K562 (cell line): ENCODE measurements around the gene LRRC26. TPM values are rescaled to one million over a fixed set of nuclear protein-coding genes. Genes with fewer than 3 reads are reported as not detected.

Source experiments
- CHAMP1 ChIP-seq: fragments of 450-650 bp; IDR thresholded peaks from 2 replicates; pipeline ENCODE4 v1.6.1; 2016; ENCODE audit warnings: mild to moderate bottlenecking
- CREB1 ChIP-seq, 2 experiments: sonication (generic) in 1 of 2; formaldehyde crosslinking in 1 of 2; IDR thresholded peaks; 2 replicates each; pipeline versions ENCODE4 v1.6.1 to v1.8.0; 2012 to 2022; ENCODE audit warnings: inconsistent platforms in 1 of 2, mild to moderate bottlenecking in 1 of 2, missing genetic modification reagents in 1 of 2, moderate library complexity in 1 of 2
- DPF2 ChIP-seq: fragments of 450-650 bp; IDR thresholded peaks from 2 replicates; pipeline ENCODE4 v1.6.1; 2016
- EP300 ChIP-seq: IDR thresholded peaks from 2 replicates; pipeline ENCODE4 v1.6.1; 2012; ENCODE audit warnings: low read length, improper control_type of control experiment
- ESRRA ChIP-seq: fragments of 450-650 bp; IDR thresholded peaks from 2 replicates; pipeline ENCODE4 v1.6.1; 2014; ENCODE audit warnings: low read depth, mild to moderate bottlenecking, moderate library complexity, borderline replicate concordance
- HEY1 ChIP-seq: fragments of 250-450 bp; sonication (Bioruptor Pico); IDR thresholded peaks from 2 replicates; pipeline ENCODE4 v1.5.0; 2020; ENCODE audit warnings: mild to moderate bottlenecking, moderate library complexity, borderline replicate concordance
- IRF2 ChIP-seq: sonication (generic); formaldehyde crosslinking; IDR thresholded peaks from 2 replicates; pipeline ENCODE4 v1.8.1; 2022; ENCODE audit warnings: mild to moderate bottlenecking, missing genetic modification reagents
- MAFF ChIP-seq: IDR thresholded peaks from 2 replicates; pipeline ENCODE4 v1.6.1; 2012; ENCODE audit warnings: low read length, improper control_type of control experiment
- MTF1 ChIP-seq: fragments of 250-450 bp; sonication (Bioruptor Pico); IDR thresholded peaks from 2 replicates; pipeline ENCODE4 v1.9.0; 2021; ENCODE audit warnings: moderate library complexity, mild to moderate bottlenecking, inconsistent platforms, borderline replicate concordance
- MYNN ChIP-seq, 2 experiments: sonication (generic); formaldehyde crosslinking in 1 of 2; IDR thresholded peaks; 2 replicates each; pipeline versions ENCODE4 v1.5.0 to v1.6.1; 2016 to 2020; ENCODE audit warnings: antibody characterized with exemption in 1 of 2, missing genetic modification reagents in 1 of 2
- NFATC3 ChIP-seq: fragments of 450-650 bp; IDR thresholded peaks from 2 replicates; pipeline ENCODE4 v1.6.1; 2017; ENCODE audit warnings: mild to moderate bottlenecking
- PPARD ChIP-seq: fragments of 250-450 bp; sonication (Bioruptor Pico); IDR thresholded peaks from 2 replicates; pipeline ENCODE4 v1.8.0; 2022; ENCODE audit warnings: inconsistent platforms, mild to moderate bottlenecking, moderate library complexity
- TAF1 ChIP-seq: IDR thresholded peaks from 2 replicates; pipeline ENCODE4 v1.6.1; 2011; ENCODE audit warnings: mild to moderate bottlenecking, low read length, moderate library complexity; ENCODE audit not compliant: insufficient read depth, control insufficient read depth, severe bottlenecking; ENCODE audit errors: extremely low read depth
- TBL1XR1 ChIP-seq, 2 experiments: IDR thresholded peaks; 2 replicates each; pipeline ENCODE4 v1.6.1; 2012; ENCODE audit warnings: improper control_type of control experiment in 2 of 2, low read length in 2 of 2, mild to moderate bottlenecking in 1 of 2
- polyA plus RNA-seq, 8 experiments: library from polyadenylated mRNA; depleted of rRNA in 4 of 8; stranded (reverse) in 5 of 8; unstranded in 3 of 8; fragments of >200 nt; fragmentation: Nextera tagmentation in 2 of 8; fragmentation: Illumina TruSeq in 1 of 8; extraction: Ambion mirVana in 2 of 8; extraction: Trizol in 1 of 8; gene quantifications; 2 replicates each; pipeline versions ENCODE4 v1.2.1 to v1.2.3, GENCODE V29; 2011 to 2014; ENCODE audit warnings: inconsistent platforms in 1 of 8, missing spikeins in 1 of 8
- total RNA-seq, 7 experiments: library from RNA; depleted of rRNA in 6 of 7; stranded (reverse); fragments of >200 nt in 6 of 7; fragmentation: Illumina TruSeq in 2 of 7; extraction: Trizol in 2 of 7; gene quantifications; 2 replicates each; pipeline versions ENCODE4 v1.2.1 to v1.2.3, GENCODE V29; 2011 to 2021; ENCODE audit warnings: low replicate concordance in 1 of 7
- TF ChIP-seq, protein P1 (sequence below), 2 experiments: fragments of 450-650 bp in 1 of 2; IDR thresholded peaks; 2 replicates each; pipeline ENCODE4 v1.6.1; 2011 to 2017; ENCODE audit warnings: low read depth in 2 of 2, antibody characterized with exemption in 1 of 2, borderline replicate concordance in 1 of 2, low read length in 1 of 2, mild to moderate bottlenecking in 1 of 2, mixed read lengths in 1 of 2; ENCODE audit not compliant: control insufficient read depth in 1 of 2
- TF ChIP-seq, protein P2 (sequence below), 2 experiments: fragments of 200-800 bp in 1 of 2; sonication (Bioruptor generic) in 1 of 2; sonication (generic) in 1 of 2; formaldehyde crosslinking in 1 of 2; IDR thresholded peaks in 1 of 2; conservative IDR thresholded peaks in 1 of 2; 2 replicates each; pipeline versions ENCODE4 v1.5.0 to v1.6.1; 2016 to 2020; ENCODE audit warnings: missing compliant biosample characterization in 1 of 2, missing genetic modification characterization in 1 of 2, missing genetic modification reagents in 1 of 2
- TF ChIP-seq, protein P3 (sequence below): fragments of 250-450 bp; sonication (Bioruptor Pico); IDR thresholded peaks from 2 replicates; pipeline ENCODE4 v1.4.0; 2020; ENCODE audit warnings: mild to moderate bottlenecking

Gene LRRC26
- total and polyA plus RNA-seq, 9 of the 15 experiments (the other 6 are each of a cell fraction or from before 2014, with no cell fraction given): not detected

GRCh38 chr9:137205126-137206069, 35.5 kb upstream of the LRRC26 start, which contains the start of the genes NDOR1 and TMEM203 (continued):
- TF ChIP-seq, protein P1, sequence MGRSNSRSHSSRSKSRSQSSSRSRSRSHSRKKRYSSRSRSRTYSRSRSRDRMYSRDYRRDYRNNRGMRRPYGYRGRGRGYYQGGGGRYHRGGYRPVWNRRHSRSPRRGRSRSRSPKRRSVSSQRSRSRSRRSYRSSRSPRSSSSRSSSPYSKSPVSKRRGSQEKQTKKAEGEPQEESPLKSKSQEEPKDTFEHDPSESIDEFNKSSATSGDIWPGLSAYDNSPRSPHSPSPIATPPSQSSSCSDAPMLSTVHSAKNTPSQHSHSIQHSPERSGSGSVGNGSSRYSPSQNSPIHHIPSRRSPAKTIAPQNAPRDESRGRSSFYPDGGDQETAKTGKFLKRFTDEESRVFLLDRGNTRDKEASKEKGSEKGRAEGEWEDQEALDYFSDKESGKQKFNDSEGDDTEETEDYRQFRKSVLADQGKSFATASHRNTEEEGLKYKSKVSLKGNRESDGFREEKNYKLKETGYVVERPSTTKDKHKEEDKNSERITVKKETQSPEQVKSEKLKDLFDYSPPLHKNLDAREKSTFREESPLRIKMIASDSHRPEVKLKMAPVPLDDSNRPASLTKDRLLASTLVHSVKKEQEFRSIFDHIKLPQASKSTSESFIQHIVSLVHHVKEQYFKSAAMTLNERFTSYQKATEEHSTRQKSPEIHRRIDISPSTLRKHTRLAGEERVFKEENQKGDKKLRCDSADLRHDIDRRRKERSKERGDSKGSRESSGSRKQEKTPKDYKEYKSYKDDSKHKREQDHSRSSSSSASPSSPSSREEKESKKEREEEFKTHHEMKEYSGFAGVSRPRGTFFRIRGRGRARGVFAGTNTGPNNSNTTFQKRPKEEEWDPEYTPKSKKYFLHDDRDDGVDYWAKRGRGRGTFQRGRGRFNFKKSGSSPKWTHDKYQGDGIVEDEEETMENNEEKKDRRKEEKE (IDR thresholded peaks at IDR 0.05; ENCODE audit: borderline replicate concordance in 1 of 2, control insufficient read depth in 1 of 2, low read depth in 2 of 2, low read length in 1 of 2): no peak
- TF ChIP-seq HEY1: no peak
- TF ChIP-seq DPF2: no peak
- no peak for TF ChIP-seq PPARD (CRISPR knock-in tag)
- no peak for TF ChIP-seq MTF1 (CRISPR knock-in tag)
- TF ChIP-seq CREB1 (IDR thresholded peaks at IDR 0.05): peak; percentile 95
- peak; percentile 98 for TF ChIP-seq CREB1 (CRISPR knock-in tag; IDR thresholded peaks at IDR 0.05)
- no peak for TF ChIP-seq IRF2 (CRISPR knock-in tag)
- TF ChIP-seq ESRRA: peak; percentile 65
- no peak for TF ChIP-seq EP300
- TF ChIP-seq MAFF: no peak
- TF ChIP-seq, protein P2, sequence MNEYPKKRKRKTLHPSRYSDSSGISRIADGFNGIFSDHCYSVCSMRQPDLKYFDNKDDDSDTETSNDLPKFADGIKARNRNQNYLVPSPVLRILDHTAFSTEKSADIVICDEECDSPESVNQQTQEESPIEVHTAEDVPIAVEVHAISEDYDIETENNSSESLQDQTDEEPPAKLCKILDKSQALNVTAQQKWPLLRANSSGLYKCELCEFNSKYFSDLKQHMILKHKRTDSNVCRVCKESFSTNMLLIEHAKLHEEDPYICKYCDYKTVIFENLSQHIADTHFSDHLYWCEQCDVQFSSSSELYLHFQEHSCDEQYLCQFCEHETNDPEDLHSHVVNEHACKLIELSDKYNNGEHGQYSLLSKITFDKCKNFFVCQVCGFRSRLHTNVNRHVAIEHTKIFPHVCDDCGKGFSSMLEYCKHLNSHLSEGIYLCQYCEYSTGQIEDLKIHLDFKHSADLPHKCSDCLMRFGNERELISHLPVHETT (CRISPR knock-in tag; conservative IDR thresholded peaks at IDR 0.05 in 1 of 2, IDR thresholded peaks at IDR 0.05 in 1 of 2): no peak
- TF ChIP-seq MYNN (IDR thresholded peaks at IDR 0.05): 0 out of 2 replicates have a peak, but pooled peaks have one; percentile 29
- no peak for TF ChIP-seq MYNN (CRISPR knock-in tag; IDR thresholded peaks at IDR 0.05)
- TF ChIP-seq NFATC3: no peak
- peak; percentile 90 for TF ChIP-seq TAF1
- no peak for TF ChIP-seq CHAMP1
- TF ChIP-seq, protein P3, sequence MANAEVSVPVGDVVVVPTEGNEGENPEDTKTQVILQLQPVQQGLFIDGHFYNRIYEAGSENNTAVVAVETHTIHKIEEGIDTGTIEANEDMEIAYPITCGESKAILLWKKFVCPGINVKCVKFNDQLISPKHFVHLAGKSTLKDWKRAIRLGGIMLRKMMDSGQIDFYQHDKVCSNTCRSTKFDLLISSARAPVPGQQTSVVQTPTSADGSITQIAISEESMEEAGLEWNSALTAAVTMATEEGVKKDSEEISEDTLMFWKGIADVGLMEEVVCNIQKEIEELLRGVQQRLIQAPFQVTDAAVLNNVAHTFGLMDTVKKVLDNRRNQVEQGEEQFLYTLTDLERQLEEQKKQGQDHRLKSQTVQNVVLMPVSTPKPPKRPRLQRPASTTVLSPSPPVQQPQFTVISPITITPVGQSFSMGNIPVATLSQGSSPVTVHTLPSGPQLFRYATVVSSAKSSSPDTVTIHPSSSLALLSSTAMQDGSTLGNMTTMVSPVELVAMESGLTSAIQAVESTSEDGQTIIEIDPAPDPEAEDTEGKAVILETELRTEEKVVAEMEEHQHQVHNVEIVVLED (CRISPR knock-in tag): peak; percentile 65
- 0 out of 4 replicates have a peak, but pooled peaks of 1 of the 2 experiments have one; percentile 40 for TF ChIP-seq TBL1XR1 (IDR thresholded peaks at IDR 0.05; ENCODE audit: low read length in 2 of 2)
